ENCODE data around the gene FLYWCH1. TPM values are rescaled to one million over a fixed set of nuclear protein-coding genes. Genes with fewer than 3 reads are reported as not detected.

Gene FLYWCH1
- total and polyA plus RNA-seq, 2 donors (not counting 3 experiments of a cell fraction or from before 2014, with no cell fraction given) = 32.0 to 51.2 TPM

- TF ChIP-seq POLR2A (IDR thresholded peaks at IDR 0.05; ENCODE audit: low read depth, low read length) (no peak), GATA2 (IDR thresholded peaks at IDR 0.05; ENCODE audit: insufficient read depth, insufficient read length, low read depth, low read length) (no peak), MYC (IDR thresholded peaks at IDR 0.05; ENCODE audit: low read depth, low read length) (no peak), FOS (IDR thresholded peaks at IDR 0.05; ENCODE audit: borderline replicate concordance, insufficient read depth, low read length) (no peak)
- Histone ChIP-seq H3K9me3 (replicated peaks; ENCODE audit: control insufficient read depth, insufficient read depth, low read length) (no peaks in the 10 kb centered on the region), H2AFZ (ENCODE audit: low read depth, low read length) (no peak overlapping the region), H3K27me3 (ENCODE audit: control insufficient read depth in 2 of 2, insufficient read depth in 2 of 2, low read length in 2 of 2) (no peaks in the 10 kb centered on the region), H3K9ac (replicated peaks; ENCODE audit: extremely low read depth, insufficient read depth, low read length) (no peak overlapping the region), H3K4me3 (replicated peaks in 1 of 3; ENCODE audit: insufficient read depth in 1 of 3, low read depth in 1 of 3, low read length in 3 of 3) (no peak overlapping the region), H3K9me1 (replicated peaks; ENCODE audit: control insufficient read depth, extremely low read depth, insufficient read depth, low read length) (no peaks in the 10 kb centered on the region), H4K20me1 (replicated peaks; ENCODE audit: control insufficient read depth, extremely low read depth, insufficient read depth, low read length) (no peaks in the 10 kb centered on the region), H3K36me3 (ENCODE audit: control insufficient read depth in 2 of 2, extremely low read depth in 1 of 2, insufficient read depth in 2 of 2, low read length in 2 of 2) (no peaks in the 10 kb centered on the region), H3K4me2 (ENCODE audit: insufficient read depth, low read length) (no peak overlapping the region), H3K4me1 (ENCODE audit: control insufficient read depth, extremely low read depth, insufficient read depth, low read length) (peaks cover 3% of the 10 kb centered on the region), H3K27ac (ENCODE audit: insufficient read depth, low read depth, low read length) (no peak overlapping the region), H3K79me2 (ENCODE audit: control insufficient read depth, insufficient read depth, low read length) (no peaks in the 10 kb centered on the region)
- no TSS peak for BruUV-seq (replicated peaks)
- intact Hi-C loops (cut with micrococcal nuclease) (no loop called here), dilution Hi-C loops (cut with MboI; ENCODE audit: extremely low pct_ligation_motif_present, low sequenced_read_pairs) (no loop called here)
- POLR2A ChIA-PET = interaction anchor here (0.5 kb wide), 1 partner anchor 48 kb away, joined by 3 read pairs; no protein-coding TSS in a partner anchor
- no peak for FAIRE-seq
- CTCF ChIA-PET = interaction anchor here (1.1 to 2.5 kb wide), 3 partner anchors 27 to 129 kb away, joined by 4 to 13 read pairs (median 12); no protein-coding TSS in a partner anchor
- no peak for DNase-seq (ENCODE audit: low read depth, low spot score)
These were observed 88.8 kb downstream of the FLYWCH1 start for GRCh38 chr16:3000540-3000939.

Small RNA genes within 50 kb of the gene (small RNA-seq; reads per million reads assigned to genes)
- not detected for gene LINC00514 (ENCODE audit: insufficient read depth, insufficient read length, low read depth, low replicate concordance)

Other genes with a start within 250 kb of the FLYWCH1 start
- 30.8 and 32.2 TPM in 2 replicates for gene KCTD5, start 229.4 kb upstream of the FLYWCH1 start, total RNA-seq
- gene KCTD5, start 229.4 kb upstream of the FLYWCH1 start, polyA plus RNA-seq = 42.0 and 61.4 TPM in 2 replicates
- gene PRSS27, start 191.7 kb upstream of the FLYWCH1 start, total RNA-seq = 0.53 and 0.60 TPM in 2 replicates
- gene PRSS27, start 191.7 kb upstream of the FLYWCH1 start, polyA plus RNA-seq = 0.33 and 0.53 TPM in 2 replicates
- gene SRRM2, start 159.3 kb upstream of the FLYWCH1 start, total RNA-seq = 483 and 492 TPM in 2 replicates
- gene SRRM2, start 159.3 kb upstream of the FLYWCH1 start, polyA plus RNA-seq = 270 and 296 TPM in 2 replicates
- gene ELOB, start 134.7 kb upstream of the FLYWCH1 start, total RNA-seq = 158 and 251 TPM in 2 replicates
- gene ELOB, start 134.7 kb upstream of the FLYWCH1 start, polyA plus RNA-seq = 848 and 1,320 TPM in 2 replicates
- not detected in 2 replicates for gene PRSS33, start 124.4 kb upstream of the FLYWCH1 start, total RNA-seq
- gene PRSS33, start 124.4 kb upstream of the FLYWCH1 start, polyA plus RNA-seq = not detected in 2 replicates
- not detected in 2 replicates for gene PRSS41, start 113.5 kb upstream of the FLYWCH1 start, total RNA-seq
- gene PRSS41, start 113.5 kb upstream of the FLYWCH1 start, polyA plus RNA-seq = not detected in 2 replicates
- gene PRSS21, start 94.7 kb upstream of the FLYWCH1 start, total RNA-seq = not detected in 2 replicates
- gene PRSS21, start 94.7 kb upstream of the FLYWCH1 start, polyA plus RNA-seq = 0.19 and 0.28 TPM in 2 replicates
- not detected in 2 replicates for gene ZG16B, start 81.6 kb upstream of the FLYWCH1 start, total RNA-seq
- 0.22 and 0.25 TPM in 2 replicates for gene ZG16B, start 81.6 kb upstream of the FLYWCH1 start, polyA plus RNA-seq
- not detected in 2 replicates for gene PRSS22, start 53.8 kb upstream of the FLYWCH1 start, total RNA-seq
- not detected in 2 replicates for gene PRSS22, start 53.8 kb upstream of the FLYWCH1 start, polyA plus RNA-seq
- 18.3 and 24.1 TPM in 2 replicates for gene FLYWCH2, start 28.7 kb upstream of the FLYWCH1 start, total RNA-seq
- gene FLYWCH2, start 28.7 kb upstream of the FLYWCH1 start, polyA plus RNA-seq = 34.6 and 45.1 TPM in 2 replicates
- not detected in 2 replicates for gene KREMEN2, start 52.3 kb downstream of the FLYWCH1 start, total RNA-seq
- gene KREMEN2, start 52.3 kb downstream of the FLYWCH1 start, polyA plus RNA-seq = not detected in 2 replicates
- gene PAQR4, start 57.4 kb downstream of the FLYWCH1 start, total RNA-seq = 25.4 and 31.2 TPM in 2 replicates
- 23.8 and 25.7 TPM in 2 replicates for gene PAQR4, start 57.4 kb downstream of the FLYWCH1 start, polyA plus RNA-seq
- gene PKMYT1, start 68.5 kb downstream of the FLYWCH1 start, total RNA-seq = 36.1 and 48.5 TPM in 2 replicates
- gene PKMYT1, start 68.5 kb downstream of the FLYWCH1 start, polyA plus RNA-seq = 26.1 and 46.1 TPM in 2 replicates
- not detected in 2 replicates for gene CLDN9, start 101.0 kb downstream of the FLYWCH1 start, total RNA-seq
- 0.06 TPM in 1 of 2 replicates, not detected in the other for gene CLDN9, start 101.0 kb downstream of the FLYWCH1 start, polyA plus RNA-seq
- not detected in 2 replicates for gene CLDN6, start 106.3 kb downstream of the FLYWCH1 start, total RNA-seq
- 0.28 and 0.80 TPM in 2 replicates for gene CLDN6, start 106.3 kb downstream of the FLYWCH1 start, polyA plus RNA-seq
- 162 and 169 TPM in 2 replicates for gene TNFRSF12A, start 108.4 kb downstream of the FLYWCH1 start, total RNA-seq
- gene TNFRSF12A, start 108.4 kb downstream of the FLYWCH1 start, polyA plus RNA-seq = 187 and 248 TPM in 2 replicates
- 25.8 and 28.7 TPM in 2 replicates for gene HCFC1R1, start 112.0 kb downstream of the FLYWCH1 start, total RNA-seq
- 49.3 and 64.5 TPM in 2 replicates for gene HCFC1R1, start 112.0 kb downstream of the FLYWCH1 start, polyA plus RNA-seq
- gene THOC6, start 112.1 kb downstream of the FLYWCH1 start, total RNA-seq = 23.9 and 24.1 TPM in 2 replicates
- gene THOC6, start 112.1 kb downstream of the FLYWCH1 start, polyA plus RNA-seq = 36.9 and 39.3 TPM in 2 replicates
- gene BICDL2, start 125.0 kb downstream of the FLYWCH1 start, total RNA-seq = not detected in 2 replicates
- gene BICDL2, start 125.0 kb downstream of the FLYWCH1 start, polyA plus RNA-seq = not detected in 2 replicates
- 0.21 and 0.35 TPM in 2 replicates for gene MMP25, start 134.6 kb downstream of the FLYWCH1 start, total RNA-seq
- 0.08 and 0.13 TPM in 2 replicates for gene MMP25, start 134.6 kb downstream of the FLYWCH1 start, polyA plus RNA-seq
- 55.7 and 127 TPM in 2 replicates for gene IL32, start 153.7 kb downstream of the FLYWCH1 start, total RNA-seq
- gene IL32, start 153.7 kb downstream of the FLYWCH1 start, polyA plus RNA-seq = 336 and 493 TPM in 2 replicates
- not detected in 2 replicates for gene ZSCAN10, start 187.4 kb downstream of the FLYWCH1 start, total RNA-seq
- gene ZSCAN10, start 187.4 kb downstream of the FLYWCH1 start, polyA plus RNA-seq = 0.08 TPM in 1 of 2 replicates, not detected in the other
- gene ZNF205, start 200.7 kb downstream of the FLYWCH1 start, total RNA-seq = 15.5 and 18.5 TPM in 2 replicates
- 19.0 and 30.1 TPM in 2 replicates for gene ZNF205, start 200.7 kb downstream of the FLYWCH1 start, polyA plus RNA-seq
- 8.0 and 9.8 TPM in 2 replicates for gene ZNF213, start 223.1 kb downstream of the FLYWCH1 start, total RNA-seq
- 1.8 and 2.0 TPM in 2 replicates for gene ZNF213, start 223.1 kb downstream of the FLYWCH1 start, polyA plus RNA-seq

Measured in endothelial cell of umbilical vein (primary cell).